HEK293T (cell line): ENCODE results near the gene TBC1D14.

ENCODE experiments used
- CTCF ChIA-PET: fragments of 350-600 bp; formaldehyde crosslinking; extraction: SDS; loops from one replicate; lab custom pipeline; 2021; ENCODE audit warnings: antibody characterized with exemption, inconsistent platforms; lab: Yijun Ruan, JAX
- POLR2A ChIA-PET: fragments of 350-600 bp; formaldehyde crosslinking; extraction: SDS; loops from one replicate; lab custom pipeline; 2020; ENCODE audit warnings: antibody characterized with exemption, inconsistent platforms; lab: Yijun Ruan, JAX
- DNase-seq: peaks from one replicate; pipeline ENCODE4 v3.0.0; 2012; ENCODE audit warnings: mixed read lengths; ENCODE audit errors: extremely low spot score
- ARNT ChIP-seq: fragments of 450-650 bp; IDR thresholded peaks from 2 replicates; pipeline ENCODE4 v1.6.1; 2017; ENCODE audit warnings: mild to moderate bottlenecking
- BHLHE40 ChIP-seq: fragments of 450-650 bp; IDR thresholded peaks from 2 replicates; pipeline ENCODE4 v1.6.1; 2016; ENCODE audit warnings: mild to moderate bottlenecking, moderate library complexity, borderline replicate concordance
- CTBP1 ChIP-seq: fragments of 450-650 bp; IDR thresholded peaks from 2 replicates; pipeline ENCODE4 v1.6.1; 2016; ENCODE audit warnings: borderline replicate concordance
- ELF4 ChIP-seq: fragments of 450-650 bp; IDR thresholded peaks from 2 replicates; pipeline ENCODE4 v1.6.1; 2017; ENCODE audit warnings: antibody characterized with exemption
- FOXA1 ChIP-seq: fragments of 450-650 bp; IDR thresholded peaks from 2 replicates; pipeline ENCODE4 v1.6.1; 2016; ENCODE audit warnings: mild to moderate bottlenecking
- FOXK2 ChIP-seq: fragments of 450-650 bp; IDR thresholded peaks from 2 replicates; pipeline ENCODE4 v1.6.1; 2016; ENCODE audit warnings: mild to moderate bottlenecking
- FOXM1 ChIP-seq: fragments of 450-650 bp; IDR thresholded peaks from 2 replicates; pipeline ENCODE4 v1.6.1; 2017; ENCODE audit warnings: mild to moderate bottlenecking, borderline replicate concordance
- HDGF ChIP-seq: fragments of 450-650 bp; IDR thresholded peaks from 2 replicates; pipeline ENCODE4 v1.6.1; 2017; ENCODE audit warnings: antibody characterized with exemption, borderline replicate concordance
- L3MBTL2 ChIP-seq: fragments of 450-650 bp; conservative IDR thresholded peaks from 2 replicates; pipeline ENCODE4 v1.6.1; 2016; ENCODE audit warnings: mild to moderate bottlenecking
- LEF1 ChIP-seq: fragments of 450-650 bp; IDR thresholded peaks from 2 replicates; pipeline ENCODE4 v1.6.1; 2017; ENCODE audit warnings: mild to moderate bottlenecking, borderline replicate concordance
- NFRKB ChIP-seq: fragments of 450-650 bp; IDR thresholded peaks from 2 replicates; pipeline ENCODE4 v1.6.1; 2016; ENCODE audit warnings: mild to moderate bottlenecking, moderate library complexity
- SP1 ChIP-seq: fragments of 450-650 bp; IDR thresholded peaks from 2 replicates; pipeline ENCODE4 v1.6.1; 2017
- SUZ12 ChIP-seq: fragments of 450-650 bp; IDR thresholded peaks from 2 replicates; pipeline ENCODE4 v1.6.1; 2016; ENCODE audit warnings: mild to moderate bottlenecking
- TARDBP ChIP-seq: fragments of 450-650 bp; IDR thresholded peaks from 2 replicates; pipeline ENCODE4 v1.6.1; 2016
- ZNF384 ChIP-seq: fragments of 450-650 bp; IDR thresholded peaks from 2 replicates; pipeline ENCODE4 v1.6.1; 2016
- TF ChIP-seq, protein P1 (sequence below): fragments of 450-650 bp; IDR thresholded peaks from 2 replicates; pipeline ENCODE4 v1.6.1; 2016

TBC1D14 gene

GRCh38 chr4:6898763-6899162 is 10.9 kb upstream of the TBC1D14 start:
- CTCF ChIA-PET: no interaction called here
- POLR2A ChIA-PET: no interaction called here
- no peak for DNase-seq
- no peak for TF ChIP-seq ELF4
- no peak for TF ChIP-seq SP1
- TF ChIP-seq BHLHE40: no peak
- TF ChIP-seq ZNF384: no peak
- no peak for TF ChIP-seq LEF1

- ChIA-PET CTCF (interaction anchor here (0.9 to 1.1 kb wide), 2 partner anchors 15 to 202 kb away, joined by 3 read pairs; no protein-coding TSS in a partner anchor), POLR2A (interaction anchor here (1.8 kb wide), 1 partner anchor 9 kb away, joined by 5 read pairs; the partner anchor contains the start of gene TBC1D14)
- no peak for DNase-seq
- TF ChIP-seq NFRKB (no peak), L3MBTL2 (no peak), FOXA1 (no peak), TARDBP (no peak), SUZ12 (no peak), FOXK2 (no peak), BHLHE40 (no peak), LEF1 (no peak), ARNT (no peak), ELF4 (no peak), FOXM1 (no peak), CTBP1 (no peak), ZNF384 (no peak), HDGF (no peak), SP1 (no peak)
- TF ChIP-seq, protein P1, sequence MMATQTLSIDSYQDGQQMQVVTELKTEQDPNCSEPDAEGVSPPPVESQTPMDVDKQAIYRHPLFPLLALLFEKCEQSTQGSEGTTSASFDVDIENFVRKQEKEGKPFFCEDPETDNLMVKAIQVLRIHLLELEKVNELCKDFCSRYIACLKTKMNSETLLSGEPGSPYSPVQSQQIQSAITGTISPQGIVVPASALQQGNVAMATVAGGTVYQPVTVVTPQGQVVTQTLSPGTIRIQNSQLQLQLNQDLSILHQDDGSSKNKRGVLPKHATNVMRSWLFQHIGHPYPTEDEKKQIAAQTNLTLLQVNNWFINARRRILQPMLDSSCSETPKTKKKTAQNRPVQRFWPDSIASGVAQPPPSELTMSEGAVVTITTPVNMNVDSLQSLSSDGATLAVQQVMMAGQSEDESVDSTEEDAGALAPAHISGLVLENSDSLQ: no peak
Measured at GRCh38 chr4:6900181-6900812, 9.3 kb upstream of the TBC1D14 start.

DNA sequence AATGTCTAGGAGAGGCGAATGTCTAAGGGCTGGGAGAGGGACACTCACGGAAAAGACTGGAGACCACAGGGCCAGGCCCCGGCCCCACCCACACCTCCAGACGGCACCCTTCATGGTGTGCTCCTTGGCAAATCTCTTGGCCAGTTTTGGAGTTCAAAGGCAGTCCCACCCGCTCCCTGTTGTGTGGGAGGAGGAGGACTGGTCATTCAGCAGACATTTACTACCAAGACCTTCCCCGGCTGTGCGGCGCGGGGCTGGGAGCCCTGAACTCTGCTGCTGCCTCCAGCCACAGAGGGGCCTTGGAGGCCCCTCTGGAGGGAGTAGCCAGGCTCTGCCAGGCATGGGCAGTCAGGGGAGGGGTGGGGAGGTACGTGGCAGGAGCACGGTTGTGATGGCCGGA is 8.7 kb upstream of the TBC1D14 start:
- POLR2A ChIA-PET: interaction anchor here (1.8 kb wide), 1 partner anchor 8 kb away, joined by 5 read pairs; the partner anchor contains the start of gene TBC1D14
- DNase-seq: no peak

DNA sequence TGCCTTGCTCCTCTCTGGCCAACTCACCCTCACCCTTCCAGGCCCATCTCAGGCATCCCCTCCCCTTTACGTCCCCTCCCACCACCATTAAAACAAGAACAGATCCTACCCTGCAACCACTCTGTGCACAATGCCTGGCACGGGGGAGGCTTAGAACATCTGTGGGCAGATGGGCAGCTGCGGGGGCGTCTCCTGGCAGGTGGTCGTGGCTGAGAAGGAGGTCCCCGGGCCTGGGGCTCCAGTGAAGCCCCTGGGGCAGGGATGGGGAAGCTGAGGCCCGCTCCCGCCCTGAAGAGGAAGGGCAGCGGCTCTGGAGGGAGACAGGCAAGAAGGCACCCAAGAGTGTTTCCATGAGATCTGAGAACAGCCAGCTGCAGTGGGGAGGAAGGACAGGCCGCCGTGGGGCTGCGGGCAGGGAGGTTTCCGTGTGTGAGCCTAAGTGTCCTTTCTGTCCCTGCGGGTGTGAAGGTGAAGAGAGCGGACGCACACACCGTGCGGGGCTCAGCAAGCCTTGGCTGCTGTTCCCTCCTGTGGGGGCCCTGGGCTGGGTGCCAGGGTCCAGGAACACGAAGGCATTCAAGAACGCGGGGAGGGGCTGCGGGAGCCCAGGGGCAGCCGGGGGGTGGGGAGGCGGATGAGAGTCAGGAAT is 7.8 kb upstream of the TBC1D14 start:
- CTCF ChIA-PET: no interaction called here
- POLR2A ChIA-PET: no interaction called here
- DNase-seq: no peak
- TF ChIP-seq, protein P1: no peak
- TF ChIP-seq NFRKB (no peak), BHLHE40 (no peak), FOXA1 (no peak), ZNF384 (no peak), SP1 (no peak), TARDBP (no peak), ARNT (no peak), HDGF (no peak), FOXM1 (no peak), L3MBTL2 (no peak), SUZ12 (no peak), LEF1 (no peak), ELF4 (no peak), CTBP1 (no peak)

More for the DNA sequence above, 8.7 kb upstream of the TBC1D14 start:
- TF ChIP-seq ELF4: no peak
- TF ChIP-seq FOXA1: no peak
- no peak for TF ChIP-seq SP1
- TF ChIP-seq FOXK2: no peak
- no peak for TF ChIP-seq TARDBP
- CTCF ChIA-PET: no interaction called here

GRCh38 chr4:6902318-6903042 is 7.1 kb upstream of the TBC1D14 start:
- CTCF ChIA-PET: no interaction called here
- POLR2A ChIA-PET: no interaction called here
- no peak for DNase-seq
- TF ChIP-seq ELF4 (no peak), SP1 (no peak), LEF1 (no peak), L3MBTL2 (no peak), SUZ12 (no peak), HDGF (no peak), FOXK2 (no peak), FOXA1 (no peak), NFRKB (no peak), BHLHE40 (no peak), TARDBP (no peak), ZNF384 (no peak), ARNT (no peak), FOXM1 (no peak), CTBP1 (no peak)
- TF ChIP-seq, protein P1: no peak
